Adrenal gland (tissue), 12 donors: ENCODE measurements around the gene CCL17. TPM values are rescaled to one million over a fixed set of nuclear protein-coding genes. Genes with fewer than 3 reads are reported as not detected.
A peak's percentile ranks its signal among the peaks of the same experiment; 100 is the strongest.

ENCODE experiments used
- DNase-seq, 7 donors: peaks; one replicate each; pipeline ENCODE4 v3.0.0-alpha.2; 2019 to 2020
- H3K27ac ChIP-seq, 5 donors: fragments of 200-600 bp; sonication (generic) in 4 of 5; 1 replicate in 3 of 5; 2 replicates in 2 of 5; pipeline versions ENCODE4 v1.5.1 to v1.8.0; 2016 to 2020; ENCODE audit warnings: mild to moderate bottlenecking in 1 of 5
- H3K27me3 ChIP-seq: fragments of 200-600 bp; 2 replicates; pipeline ENCODE4 v1.8.0; 2021
- H3K36me3 ChIP-seq, 2 donors: fragments of 200-600 bp; replicated peaks in 1 of 2; 1 replicate in 1 of 2; 2 replicates in 1 of 2; pipeline versions ENCODE4 v1.5.1 to v1.8.0; 2018 to 2022
- H3K4me1 ChIP-seq, 2 donors: fragments of 200-600 bp; replicated peaks in 1 of 2; 1 replicate in 1 of 2; 2 replicates in 1 of 2; pipeline versions ENCODE4 v1.5.1 to v1.8.0; 2018 to 2021
- H3K4me3 ChIP-seq, 4 donors: fragments of 200-600 bp; sonication (generic) in 3 of 4; one replicate each; pipeline ENCODE4 v1.5.1; 2016 to 2018
- H3K9me3 ChIP-seq, 3 donors: fragments of 200-600 bp; sonication (generic) in 1 of 3; replicated peaks in 1 of 3; 1 replicate in 2 of 3; 2 replicates in 1 of 3; pipeline versions ENCODE4 v1.5.1 to v1.8.0; 2016 to 2021
- CTCF ChIP-seq, 6 experiments: fragments of 450-650 bp in 4 of 6; fragments of 200-600 bp in 2 of 6; sonication (generic) in 1 of 6; IDR thresholded peaks; 1 replicate in 5 of 6; 2 replicates in 1 of 6; pipeline versions ENCODE4 v1.5.1 to v1.8.0; 2016 to 2021; ENCODE audit warnings: antibody characterized with exemption in 6 of 6, mild to moderate bottlenecking in 2 of 6, moderate library complexity in 1 of 6
- POLR2A ChIP-seq, 2 donors: fragments of 450-650 bp; IDR thresholded peaks; one replicate each; pipeline ENCODE4 v1.6.1; 2017; ENCODE audit warnings: antibody characterized with exemption in 2 of 2, mild to moderate bottlenecking in 2 of 2, moderate library complexity in 1 of 2
- WGBS, 4 donors: extraction: QIAGEN DNeasy Blood & Tissue Kit in 2 of 4; methylation state at CpG; one replicate each; pipeline versions ENCODE4 v1.1.5 to v1.1.7; 2013 to 2017; 5-methylcytosine and 5-hydroxymethylcytosine counted together
- intact Hi-C, 2 donors: fragments of 100-400 bp; cut with DNase I; formaldehyde crosslinking; loops; one replicate each; pipeline versions ENCODE4 v1.14.1 to v1.15.0; 2022 to 2023
- polyA plus RNA-seq, 3 donors: library from polyadenylated mRNA; stranded (reverse); fragments of 200-250 nt in 2 of 3; fragments of 350-450 nt in 1 of 3; fragmentation: Illumina TruSeq in 1 of 3; extraction: RNeasy Lipid Tissue Mini Kit (QIAGEN cat#74804) in 1 of 3; gene quantifications; one replicate each; pipeline ENCODE4 v1.2.3, GENCODE V29; 2013 to 2014
- total RNA-seq, 9 donors: library from RNA; depleted of rRNA in 4 of 9; stranded (reverse); fragments of >200 nt in 4 of 9; fragments of 120-200 nt in 1 of 9; fragmentation: NEBNext Ultra II Directional in 1 of 9; extraction: Animal tissue kit (Norgen Biotek cat#: 25700) in 1 of 9; gene quantifications; one replicate each; pipeline versions ENCODE4 v1.1.0 to v1.2.4, GENCODE V29; 2013 to 2023
- donor health status: healthy with polysubstance abuse.
- donor health status: Bipolar disorder and iron deficiency.
- donor health status: DM: yes; HTN: yes; CAD: no.
- donor health status: DM: no; HTN: no; CAD: no.
- donor health status: DM: no; HTN: no; CAD: no.
- donor health status: DM: yes; HTN: yes; CAD: no.

CCL17 gene
- total and polyA plus RNA-seq, 12 donors, result not detected

GRCh38 chr16:57409870-57410587, 5.5 kb downstream of the CCL17 start:
- WGBS, 4 donors, result 63 to 72% (median 67%) methylated on average over 3 to 14 of the region's 14 CpGs
- peak in 4 of 7 donors; percentile 35 to 70 (median 40) for DNase-seq
- H3K4me3 ChIP-seq, result no peak overlapping the region
- no peaks in the 10 kb centered on the region for H3K27me3 ChIP-seq
- intact Hi-C loops, result loop anchor here in 1 of 2 donors (10.0 kb wide), 1 partner anchor 305 kb away; no protein-coding TSS in a partner anchor
- no peaks in the 10 kb centered on the region for H3K36me3 ChIP-seq
- peak overlapping the region in 2 of 5 donors; percentile 62 to 70 for H3K27ac ChIP-seq
- no peaks in the 10 kb centered on the region for H3K4me1 ChIP-seq
- H3K9me3 ChIP-seq, result no peaks in the 10 kb centered on the region
- TF ChIP-seq CTCF (IDR thresholded peaks at IDR 0.05), result no peak
- no peak for TF ChIP-seq POLR2A (IDR thresholded peaks at IDR 0.05)

DNA sequence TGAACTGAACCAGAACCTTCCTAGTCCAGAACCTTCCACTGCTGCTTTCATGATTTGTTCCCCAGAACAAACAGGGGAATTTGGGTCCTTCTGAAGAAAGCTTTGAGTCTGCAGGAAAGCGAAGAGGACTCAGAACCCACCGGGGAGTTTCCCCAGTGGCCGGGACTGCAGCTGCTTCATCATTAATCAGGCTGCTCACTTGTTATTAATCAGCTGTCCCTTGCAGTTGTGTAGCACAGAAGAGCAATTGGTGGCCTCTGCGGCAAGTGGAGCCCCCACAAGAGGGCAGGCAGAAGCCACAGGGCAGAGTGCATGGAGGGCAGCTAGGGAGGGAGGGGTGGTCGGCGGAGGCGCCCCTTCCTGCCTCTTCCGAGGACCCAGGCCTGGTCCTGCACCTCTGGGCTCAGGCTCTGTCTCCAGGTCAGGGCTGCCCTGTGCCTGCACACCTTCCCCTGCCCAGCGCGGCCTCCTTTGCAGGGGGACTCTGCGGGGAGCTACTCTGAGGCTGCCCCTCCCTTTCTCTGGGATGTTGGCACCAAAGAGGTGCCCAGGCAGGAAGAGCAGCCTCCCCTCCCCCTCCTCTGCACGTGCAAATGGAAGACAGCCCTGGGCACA, 6.9 kb downstream of the CCL17 start:
- Histone ChIP-seq H3K27ac (no peak overlapping the region), H3K4me3 (no peak overlapping the region), H3K9me3 (no peaks in the 10 kb centered on the region), H3K27me3 (no peaks in the 10 kb centered on the region), H3K4me1 (no peaks in the 10 kb centered on the region), H3K36me3 (no peaks in the 10 kb centered on the region)
- TF ChIP-seq POLR2A (IDR thresholded peaks at IDR 0.05) (no peak), CTCF (IDR thresholded peaks at IDR 0.05) (no peak)
- DNase-seq, result no peak
- 55 to 66% (median 64%) methylated on average over 8 to 12 of the region's 12 CpGs for WGBS, 4 donors
- intact Hi-C loops, result loop anchor here in 1 of 2 donors (10.0 kb wide), 1 partner anchor 307 kb away; no protein-coding TSS in a partner anchor

- intact Hi-C loops, result loop anchor here in 1 of 2 donors (10.0 kb wide), 1 partner anchor 308 kb away; no protein-coding TSS in a partner anchor
- no peak for DNase-seq
- Histone ChIP-seq H3K27me3 (no peaks in the 10 kb centered on the region), H3K4me3 (no peak overlapping the region), H3K4me1 (peaks cover 0 to 9% of the 10 kb centered on the region in 2 donors), H3K9me3 (no peaks in the 10 kb centered on the region), H3K27ac (no peak overlapping the region), H3K36me3 (no peaks in the 10 kb centered on the region)
- 78 to 92% (median 87%) methylated on average over 6 to 9 of the region's 9 CpGs for WGBS, 4 donors
- no peak for TF ChIP-seq POLR2A (IDR thresholded peaks at IDR 0.05)
- no peak for TF ChIP-seq CTCF (IDR thresholded peaks at IDR 0.05)
Measured at GRCh38 chr16:57412584-57412983, 8.0 kb downstream of the CCL17 start.

- Histone ChIP-seq H3K9me3 (no peaks in the 10 kb centered on the region), H3K4me1 (peaks cover 0 to 13% of the 10 kb centered on the region in 2 donors), H3K4me3 (no peak overlapping the region), H3K27me3 (no peaks in the 10 kb centered on the region), H3K36me3 (no peaks in the 10 kb centered on the region), H3K27ac (no peak overlapping the region)
- WGBS, 4 donors, result 81 to 91% (median 84%) methylated on average over 2 to 5 of the region's 5 CpGs
- TF ChIP-seq CTCF (IDR thresholded peaks at IDR 0.05) (no peak), POLR2A (IDR thresholded peaks at IDR 0.05) (no peak)
- intact Hi-C loops, result loop anchor here in 1 of 2 donors (10.0 kb wide), 1 partner anchor 309 kb away; no protein-coding TSS in a partner anchor
- DNase-seq, result no peak
Measured at GRCh38 chr16:57413301-57413730, 8.7 kb downstream of the CCL17 start.
